HG03045 (cell line): ENCODE results near the gene ANKRD49.

Source experiments
- ATAC-seq: cut with Tn5 transposase; IDR thresholded peaks from one replicate; pipeline ENCODE4 v1.9.1; 2021; ENCODE audit warnings: mild to moderate bottlenecking, moderate library complexity; ENCODE audit not compliant: unreplicated experiment

The ANKRD49 gene, protein sequence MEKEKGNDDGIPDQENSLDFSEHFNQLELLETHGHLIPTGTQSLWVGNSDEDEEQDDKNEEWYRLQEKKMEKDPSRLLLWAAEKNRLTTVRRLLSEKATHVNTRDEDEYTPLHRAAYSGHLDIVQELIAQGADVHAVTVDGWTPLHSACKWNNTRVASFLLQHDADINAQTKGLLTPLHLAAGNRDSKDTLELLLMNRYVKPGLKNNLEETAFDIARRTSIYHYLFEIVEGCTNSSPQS

GRCh38 chr11:94493281-94494125 is at the start of gene ANKRD49, which contains the start of gene MRE11:
TSS of gene ANKRD49 (plus strand) at chr11:94493984. CDS start at chr11:94496694, 2,710 bp downstream.
TSS of gene MRE11 (minus strand) at chr11:94493844. CDS start at chr11:94492801, 1,043 bp downstream.
- ATAC-seq, result peak; percentile 100

DNA sequence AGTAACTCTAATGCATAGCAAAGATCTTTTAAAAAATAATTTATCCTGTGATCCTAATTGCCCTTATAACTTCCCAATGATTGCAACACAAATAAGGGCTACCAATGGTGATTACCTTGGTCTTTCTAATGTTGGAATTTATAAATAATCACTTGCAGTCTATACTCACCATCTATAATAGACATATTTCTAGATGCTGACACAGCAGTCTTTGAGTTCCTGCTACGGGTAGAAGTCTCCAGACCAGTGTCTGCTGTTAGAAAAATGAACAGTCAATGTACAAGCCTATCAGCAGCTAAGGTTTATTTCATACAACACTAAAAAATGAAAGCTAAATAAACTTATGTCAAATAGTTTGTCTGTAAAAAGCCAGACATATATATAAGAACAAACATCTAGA is 48.1 kb upstream of the ANKRD49 start:
- no peak for ATAC-seq

DNA sequence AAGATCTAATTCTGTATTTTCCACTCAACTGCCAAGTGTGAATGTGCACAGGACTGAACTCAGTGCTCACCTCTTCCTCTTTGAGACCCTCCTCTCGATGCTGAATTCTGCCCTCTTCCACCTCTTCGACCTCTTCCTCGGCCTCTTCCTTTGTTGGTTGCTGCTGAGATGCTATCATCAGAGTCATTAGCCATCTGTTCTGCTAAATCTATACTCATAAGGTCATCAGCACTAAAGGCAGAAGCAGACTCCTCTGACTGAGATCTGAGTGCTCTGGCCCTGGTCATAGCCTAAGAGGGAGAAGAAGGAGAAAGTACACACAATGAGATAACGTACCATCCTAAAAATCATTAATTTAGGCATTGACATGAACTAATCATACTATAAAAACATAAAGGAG is 46.6 kb upstream of the ANKRD49 start:
- no peak for ATAC-seq

DNA sequence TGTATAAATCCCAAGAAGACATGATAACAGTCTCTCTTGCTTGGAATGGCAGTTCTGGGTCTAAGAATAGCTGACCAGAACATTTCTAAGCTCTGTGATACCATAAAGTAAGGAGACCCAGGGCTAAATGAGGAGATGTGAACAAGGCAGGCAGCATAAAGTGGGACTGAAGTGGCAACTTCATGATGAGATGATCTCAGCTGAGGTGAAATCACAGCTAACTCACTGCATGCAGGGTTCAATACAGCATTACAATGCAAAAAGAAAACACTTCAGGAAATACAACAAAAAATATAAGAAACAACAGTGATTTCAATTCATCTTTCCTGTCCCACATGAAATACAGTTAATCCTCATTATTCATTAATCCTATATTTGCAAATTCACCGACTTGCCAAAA is 44.8 kb upstream of the ANKRD49 start:
- ATAC-seq, result no peak

- ATAC-seq, result no peak
Observed at GRCh38 chr11:94449437-94449836, 44.3 kb upstream of the ANKRD49 start.

- ATAC-seq, result no peak
Observed at GRCh38 chr11:94450048-94450447, 43.7 kb upstream of the ANKRD49 start.

- no peak for ATAC-seq
Observed at GRCh38 chr11:94452988-94453387, 40.8 kb upstream of the ANKRD49 start.

- no peak for ATAC-seq
Observed at GRCh38 chr11:94454301-94454700, 39.5 kb upstream of the ANKRD49 start.

DNA sequence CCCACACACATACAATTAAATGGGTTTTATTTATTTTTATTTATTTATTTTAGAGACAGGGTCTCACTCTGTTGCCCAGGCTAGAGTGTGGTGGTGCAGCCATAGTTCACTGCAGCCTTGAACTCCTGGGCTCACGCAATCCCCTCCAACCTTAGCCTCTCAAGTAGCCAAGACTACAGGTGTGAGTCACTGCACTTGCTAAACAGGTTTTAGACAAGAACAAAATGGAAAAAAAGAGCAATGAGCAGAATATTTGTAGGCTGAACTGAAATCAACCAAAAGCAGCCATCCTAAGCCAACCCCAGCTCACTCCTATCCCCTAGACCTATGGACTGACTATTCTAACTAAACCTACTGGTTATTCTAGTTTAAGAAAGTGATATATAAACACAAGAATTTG is 37.9 kb upstream of the ANKRD49 start:
- ATAC-seq, result no peak

GRCh38 chr11:94457118-94458029 is 36.4 kb upstream of the ANKRD49 start:
- no peak for ATAC-seq

- peak; percentile 63 for ATAC-seq
Observed at GRCh38 chr11:94459576-94459975, 34.2 kb upstream of the ANKRD49 start.

DNA sequence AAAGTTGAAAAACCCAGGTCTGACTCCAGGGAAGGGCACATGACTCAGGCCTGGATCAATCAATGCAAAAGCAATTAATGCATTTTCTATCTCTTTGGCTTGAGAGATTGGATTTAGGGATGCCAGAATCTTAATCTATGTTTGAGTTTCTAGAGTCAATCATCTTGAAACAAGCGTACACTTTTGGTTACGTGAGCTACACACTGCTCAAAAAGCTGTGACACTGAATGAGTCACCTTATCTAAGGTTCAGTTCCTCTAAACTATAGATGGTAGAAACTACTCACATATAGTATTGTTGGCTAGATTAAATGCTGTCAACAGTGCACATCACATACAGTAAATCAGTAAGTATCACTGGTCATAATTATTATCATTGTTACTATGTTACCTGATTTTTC is 24.4 kb upstream of the ANKRD49 start:
- peak; percentile 90 for ATAC-seq

DNA sequence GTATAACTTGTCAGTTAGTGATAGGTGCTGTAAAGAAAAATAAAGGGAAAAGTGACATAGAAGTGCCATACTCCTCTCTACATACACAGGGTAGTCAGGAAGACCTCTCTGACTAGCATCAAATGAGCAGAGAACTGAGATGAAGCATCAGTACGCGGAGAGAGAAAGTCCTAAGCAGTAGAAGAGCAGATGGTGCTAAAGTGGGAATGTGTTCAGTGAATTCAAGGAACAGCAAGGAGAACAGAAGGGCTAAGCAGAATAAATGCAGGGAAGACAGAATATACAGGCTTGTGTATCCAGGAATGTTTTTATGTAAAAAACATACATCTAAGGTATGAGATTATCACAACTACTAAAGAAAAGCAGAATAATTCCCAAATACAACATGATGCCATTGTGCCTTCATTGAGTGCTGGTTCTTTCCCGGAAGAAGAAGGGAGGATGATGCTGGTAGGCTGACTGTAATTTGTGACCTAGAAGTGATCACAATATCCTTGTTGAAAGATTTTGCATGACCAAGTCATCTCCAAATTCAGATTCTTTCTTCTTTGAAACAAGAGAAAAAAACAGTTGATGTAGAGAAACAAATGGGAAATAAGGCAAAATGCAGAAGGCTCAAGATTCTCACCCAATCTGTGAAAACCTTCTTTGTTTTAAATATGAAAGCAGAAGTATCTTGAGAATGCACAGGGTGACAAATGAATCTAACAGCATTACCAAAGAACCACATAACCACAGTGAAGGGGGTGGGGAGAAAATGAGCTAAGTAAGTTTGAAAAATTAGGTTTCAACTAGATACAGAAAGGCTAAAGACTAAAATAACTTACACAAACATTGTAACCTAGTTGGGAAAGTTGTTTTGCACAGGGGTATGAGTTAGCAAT is 20.6 kb upstream of the ANKRD49 start:
- ATAC-seq, result peak; percentile 83

DNA sequence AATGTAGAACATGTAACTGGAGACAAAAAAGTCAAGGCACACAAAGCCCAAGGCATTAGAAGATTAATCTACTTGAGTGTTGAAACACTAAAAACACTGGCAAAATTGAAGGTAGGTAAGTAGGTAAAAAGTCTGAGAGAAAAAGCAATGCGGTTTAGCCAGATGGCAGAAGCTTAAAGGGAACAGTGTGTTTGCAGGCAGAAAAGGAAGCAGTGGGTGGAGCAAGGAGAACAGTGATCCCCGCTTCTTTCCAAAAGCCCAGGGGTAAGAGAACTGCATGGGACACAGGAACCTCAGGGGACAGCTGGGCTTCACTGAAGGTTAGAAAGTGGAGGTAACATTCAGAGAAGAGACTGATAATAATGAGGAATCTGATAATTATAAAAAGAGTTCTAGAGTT is 16.2 kb upstream of the ANKRD49 start:
- ATAC-seq, result no peak

DNA sequence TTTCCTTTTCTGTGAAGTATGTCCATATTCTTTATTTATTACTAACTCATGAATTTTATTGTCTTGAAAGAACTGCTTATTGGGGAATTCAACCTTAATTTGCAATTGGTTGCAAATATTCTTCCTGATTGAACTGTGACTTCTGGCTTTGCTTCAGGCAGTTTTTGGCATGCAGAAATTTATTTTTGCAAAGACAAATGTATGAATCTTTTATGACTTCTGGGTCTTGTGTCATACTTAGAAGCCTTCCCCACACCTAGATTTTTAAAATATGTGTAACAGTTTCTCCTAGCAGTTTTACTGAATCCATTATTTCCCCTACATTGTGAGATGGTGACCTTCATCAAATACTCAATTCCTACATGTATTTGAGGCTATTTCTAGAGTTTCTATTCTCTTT is 12.4 kb upstream of the ANKRD49 start:
- ATAC-seq, result no peak

DNA sequence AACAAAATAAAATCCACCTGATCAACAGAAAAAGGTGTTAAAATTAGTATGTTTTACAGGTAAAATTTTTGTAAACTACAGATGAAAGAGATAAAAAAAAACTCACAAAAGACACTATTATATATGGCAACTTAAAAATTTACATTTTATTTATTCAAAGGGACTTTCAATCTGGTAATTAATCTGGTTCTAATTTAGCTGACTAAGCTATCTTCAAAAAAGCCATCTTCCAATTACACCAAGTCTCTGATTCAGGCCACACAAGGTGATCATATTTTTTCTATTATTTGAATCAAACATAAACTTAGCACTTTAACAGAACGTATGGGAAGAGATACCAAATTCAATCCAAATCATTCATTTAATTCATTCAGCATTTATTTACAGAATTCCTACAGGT is 7.7 kb upstream of the ANKRD49 start:
- no peak for ATAC-seq

DNA sequence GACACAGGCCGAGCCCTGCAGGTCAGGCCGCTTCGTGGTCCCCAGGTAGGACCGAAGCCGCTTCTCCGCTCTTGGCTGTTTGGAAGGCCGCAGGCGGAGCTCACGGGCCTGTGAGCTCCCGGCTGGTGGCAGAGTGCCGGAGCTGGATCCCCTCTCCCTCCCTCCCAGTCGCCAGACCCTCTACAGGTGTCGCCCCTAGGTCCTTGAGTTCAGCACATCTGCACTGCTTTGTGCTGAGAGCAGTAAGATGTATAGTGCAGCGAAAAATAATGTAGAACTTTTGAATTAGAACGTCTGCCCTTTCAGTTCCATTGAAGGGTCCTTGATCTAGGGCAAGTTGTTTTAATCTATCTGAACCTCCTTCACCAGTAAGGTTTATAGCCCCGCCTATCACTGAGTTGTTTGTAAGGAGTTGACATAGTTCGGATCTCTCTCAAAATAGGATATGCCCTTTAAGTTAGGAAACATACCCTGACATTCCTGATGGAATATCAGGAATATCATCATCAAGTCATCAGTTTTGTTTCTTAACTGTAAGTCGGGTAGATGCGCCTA is 419 bp downstream of the ANKRD49 start:
- peak; percentile 65 for ATAC-seq

- no peak for ATAC-seq
Observed at GRCh38 chr11:94500181-94500580, 6.4 kb downstream of the ANKRD49 start.

GRCh38 chr11:94501522-94501921 is 7.7 kb downstream of the ANKRD49 start:
- no peak for ATAC-seq
